Effector CD4-positive, alpha-beta T cell (primary cell): Measurements from ENCODE around the gene NCS1.
A peak's percentile ranks its signal among the peaks of the same experiment; 100 is the strongest.

Experiments used
- DNase-seq: peaks from one replicate; pipeline ENCODE4 v3.0.0-alpha.2; 2020
- total RNA-seq: gene quantifications from one replicate; lab custom pipeline; 2026; lab: John Stamatoyannopoulos, UW

The NCS1 gene
- 0.56 reads per million for total RNA-seq

DNA sequence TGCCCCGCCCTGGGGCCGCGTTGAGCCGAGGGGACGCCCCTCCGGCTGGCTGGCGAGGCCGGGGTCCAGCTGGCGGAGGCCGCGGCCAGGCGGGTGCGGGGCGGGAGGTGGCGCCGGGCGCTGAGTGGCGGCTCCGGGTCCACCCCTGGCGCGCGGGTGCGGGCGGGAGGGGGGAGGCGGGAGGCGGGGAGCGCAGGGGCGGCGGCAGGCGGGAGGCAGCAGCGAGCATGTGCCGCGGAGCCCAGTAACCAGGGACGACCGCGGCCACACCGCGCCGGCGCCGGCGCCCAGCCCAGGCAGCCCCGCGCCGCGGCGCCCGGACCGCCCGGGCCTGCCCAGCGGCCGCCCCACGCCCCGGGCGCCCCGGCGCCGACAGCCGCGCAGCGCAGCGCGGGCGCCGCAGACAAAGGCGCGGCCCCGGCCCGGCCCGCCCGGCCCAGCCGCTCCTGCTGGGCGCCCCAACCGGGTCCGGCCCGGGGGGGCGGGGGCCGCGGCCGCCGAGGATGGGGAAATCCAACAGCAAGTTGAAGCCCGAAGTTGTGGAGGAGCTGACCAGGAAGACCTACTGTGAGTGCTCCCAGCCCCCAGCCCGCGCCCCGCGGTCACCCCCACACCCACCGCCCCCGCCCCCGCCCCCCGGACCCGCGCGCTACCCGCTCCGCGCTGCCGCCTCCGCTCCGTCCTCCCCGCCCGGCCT, at the start of gene NCS1:
TSS of gene NCS1 (plus strand) at position 244 of the 697 bp plus-strand sequence. CDS start at position 504, 260 bp downstream.
- no peak for DNase-seq

DNA sequence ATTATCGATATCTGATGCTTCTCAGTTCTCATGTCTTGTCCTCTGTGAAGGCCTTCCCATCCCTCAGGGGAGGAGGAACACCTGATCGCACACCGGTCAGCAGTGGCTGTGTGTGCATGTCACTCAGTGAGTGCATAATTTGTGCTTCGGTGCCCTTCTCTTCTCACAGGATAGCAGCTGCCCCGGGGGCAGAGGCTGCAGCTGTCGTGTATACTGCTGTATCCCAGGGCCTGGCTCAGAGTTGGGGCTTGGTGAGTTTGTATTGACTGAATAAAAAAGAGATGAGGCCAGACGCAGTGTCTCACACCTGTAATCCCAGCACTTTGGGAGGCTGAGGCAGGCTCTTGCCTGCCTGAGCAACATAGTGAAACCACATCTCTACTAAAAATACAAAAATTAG, 49.7 kb upstream of the NCS1 start:
- no peak for DNase-seq

DNA sequence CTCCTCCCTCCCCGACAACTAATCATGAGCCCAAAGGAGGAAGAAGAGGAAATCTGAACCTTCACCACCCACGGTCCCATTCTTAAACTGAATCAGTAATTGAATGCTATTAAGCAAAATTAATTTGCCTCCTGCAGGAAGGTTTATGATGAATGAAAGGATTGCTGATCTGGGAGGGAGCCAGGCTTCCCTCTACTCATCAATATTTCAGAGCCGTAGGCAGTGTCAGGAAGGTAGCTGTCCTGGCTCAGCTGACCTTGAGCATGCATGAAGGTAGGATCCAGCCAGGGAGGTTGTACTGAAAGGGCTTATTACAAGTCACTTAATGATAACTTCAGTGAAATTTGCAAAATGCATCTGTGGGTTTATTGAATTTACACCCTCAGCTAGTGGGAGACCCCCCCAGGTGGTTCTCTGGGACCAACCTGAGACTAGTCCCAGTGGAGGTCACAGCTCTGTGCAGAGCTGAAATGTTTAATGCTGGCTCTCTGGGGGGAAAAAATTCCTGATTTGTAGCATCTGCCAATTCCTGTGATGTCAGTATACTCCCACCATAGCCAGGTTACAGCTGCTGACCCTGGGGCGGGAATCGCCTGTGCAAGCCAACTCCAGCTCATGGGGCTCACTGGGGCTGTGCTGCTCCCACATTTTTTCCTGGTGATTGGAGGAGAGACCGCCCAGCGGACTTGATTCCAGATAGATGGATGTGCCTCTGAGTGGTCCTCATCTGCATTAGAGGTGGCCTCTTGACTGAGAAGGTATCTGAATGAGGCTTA, 47.9 kb upstream of the NCS1 start:
- no peak for DNase-seq

DNA sequence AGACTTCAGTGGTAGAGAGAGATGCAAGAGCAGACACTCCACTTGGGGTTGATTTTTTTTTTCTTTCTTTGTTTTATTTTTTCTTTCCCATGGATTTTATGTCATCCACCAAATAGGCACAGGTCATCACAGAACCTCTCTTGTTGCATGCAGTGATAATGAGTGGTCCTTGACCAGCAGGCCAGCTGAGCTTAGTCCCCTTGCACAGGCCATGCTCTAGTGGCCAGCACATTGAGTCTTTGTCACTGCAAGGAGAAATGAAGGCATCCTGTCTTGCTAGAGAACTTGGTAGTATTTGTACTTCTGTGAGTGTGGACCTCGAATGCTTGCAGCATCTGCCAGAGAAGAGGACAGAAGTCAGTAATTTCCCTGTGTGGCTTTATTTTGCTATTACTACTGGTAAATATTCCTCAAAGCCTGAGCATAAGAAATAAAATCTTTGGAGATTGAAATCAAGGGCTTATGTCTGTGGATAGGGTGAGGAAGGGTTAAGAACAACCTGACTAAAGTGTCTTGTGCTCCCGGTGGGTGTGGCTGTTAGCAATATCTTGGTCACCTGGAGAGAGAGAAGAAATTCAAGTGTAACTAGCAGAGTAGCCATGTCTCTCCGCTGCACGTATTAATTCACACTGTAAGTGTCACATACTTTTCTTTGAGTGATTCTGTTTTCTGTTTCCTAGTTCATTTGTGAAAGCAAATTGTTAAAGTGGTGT, 45.3 kb upstream of the NCS1 start:
- no peak for DNase-seq

DNA sequence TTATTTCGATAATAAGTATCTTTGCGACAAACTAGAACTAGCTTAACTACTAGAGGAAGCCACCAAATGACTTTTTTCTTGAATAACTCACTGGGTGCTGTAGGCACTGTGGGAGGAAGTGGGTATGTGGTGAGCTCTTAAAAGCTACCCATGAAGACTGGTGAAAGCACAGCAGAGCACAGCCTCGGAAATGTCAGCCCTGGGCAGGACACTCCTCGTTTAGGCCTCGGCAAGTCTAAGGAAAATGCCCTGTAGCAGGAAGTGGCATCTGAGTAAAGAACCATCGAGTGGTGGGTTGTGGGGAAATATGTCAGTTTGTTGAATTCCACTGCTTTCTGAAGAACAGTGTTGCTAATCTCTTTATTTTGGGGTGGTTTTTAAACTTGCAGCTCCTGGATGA, 44.0 kb upstream of the NCS1 start:
- DNase-seq = peak; percentile 68

DNA sequence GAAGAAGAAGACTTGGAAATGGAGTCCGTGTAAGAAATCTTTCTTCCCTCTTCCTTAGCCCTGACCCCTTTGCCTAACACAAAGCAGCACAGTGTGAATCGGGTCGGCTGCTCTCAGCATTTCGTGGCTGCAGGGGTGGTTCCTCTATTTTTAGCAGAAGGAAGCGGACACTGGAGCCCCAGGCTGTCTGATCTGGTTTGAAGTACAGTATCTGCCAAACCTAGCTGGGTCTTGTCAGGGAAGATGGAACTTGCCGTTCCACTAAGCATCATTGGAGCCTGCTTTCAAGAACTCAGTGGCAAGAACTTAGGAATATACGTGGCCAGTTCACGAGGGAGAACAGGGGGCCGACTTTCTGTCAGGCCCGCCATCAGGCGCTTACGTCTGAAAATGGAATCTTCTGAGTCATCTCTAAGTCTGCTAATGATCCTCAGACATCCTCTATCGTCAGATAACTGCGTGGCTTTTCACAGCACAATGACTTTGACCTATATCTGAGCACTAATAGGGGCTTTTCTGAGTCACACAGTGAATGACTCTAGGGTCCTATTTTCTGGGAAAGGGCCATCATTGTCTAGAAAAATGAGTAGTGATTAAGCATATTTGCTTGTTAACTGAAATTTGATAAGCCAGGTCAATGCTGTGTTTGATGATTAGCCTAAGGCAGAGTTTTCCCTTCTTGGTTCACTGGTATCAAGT, 43.3 kb upstream of the NCS1 start:
- peak; percentile 57 for DNase-seq

DNA sequence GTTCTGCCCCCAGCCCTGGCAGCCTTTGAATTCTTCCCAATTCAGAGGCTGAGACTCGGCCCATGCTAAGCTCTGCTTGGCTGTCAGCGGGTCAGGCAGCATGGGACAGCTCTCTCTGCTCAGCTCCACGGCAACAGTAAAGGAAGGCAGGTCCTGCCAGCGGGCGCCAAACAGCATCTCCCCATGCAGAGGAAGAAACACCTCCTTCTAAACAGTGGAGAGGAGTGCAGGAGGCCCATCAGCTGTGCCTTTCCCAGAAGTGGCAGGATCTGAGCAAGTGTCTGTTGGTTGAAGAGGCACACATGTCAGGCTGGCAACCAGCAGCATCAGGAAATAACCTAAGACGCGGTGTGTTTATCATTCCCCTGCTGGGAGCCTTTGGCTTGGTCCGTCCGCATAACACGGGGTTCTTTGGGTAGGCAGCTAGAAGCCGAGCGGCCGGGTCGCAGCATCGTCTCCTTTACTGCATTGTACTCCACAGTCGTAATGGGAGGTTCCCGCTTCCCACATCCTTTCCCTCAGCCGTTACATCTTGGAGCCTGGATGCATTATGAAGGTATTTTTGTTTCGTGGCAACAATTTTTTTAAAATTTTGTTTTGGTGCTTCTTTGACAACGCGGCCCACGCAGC, 42.7 kb upstream of the NCS1 start:
- no peak for DNase-seq

DNA sequence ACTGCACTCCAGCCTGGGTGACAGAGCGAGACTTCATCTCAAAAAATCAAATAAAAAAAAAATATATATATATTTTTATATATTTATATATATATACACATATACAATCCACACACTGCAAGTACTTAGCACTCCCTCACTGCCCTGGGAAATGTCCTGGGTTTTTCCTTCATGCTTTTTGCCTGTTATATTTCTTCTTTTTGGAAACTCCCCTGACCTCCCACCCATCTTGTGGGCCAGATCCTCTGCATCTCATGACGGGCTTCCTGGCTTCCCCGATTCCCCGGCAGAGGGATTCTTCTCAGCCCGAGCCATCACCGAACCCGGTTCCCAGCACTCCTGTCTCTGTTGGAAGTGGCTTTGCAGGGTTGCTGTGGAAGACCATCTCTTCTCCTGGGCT, 39.5 kb upstream of the NCS1 start:
- DNase-seq = no peak

DNA sequence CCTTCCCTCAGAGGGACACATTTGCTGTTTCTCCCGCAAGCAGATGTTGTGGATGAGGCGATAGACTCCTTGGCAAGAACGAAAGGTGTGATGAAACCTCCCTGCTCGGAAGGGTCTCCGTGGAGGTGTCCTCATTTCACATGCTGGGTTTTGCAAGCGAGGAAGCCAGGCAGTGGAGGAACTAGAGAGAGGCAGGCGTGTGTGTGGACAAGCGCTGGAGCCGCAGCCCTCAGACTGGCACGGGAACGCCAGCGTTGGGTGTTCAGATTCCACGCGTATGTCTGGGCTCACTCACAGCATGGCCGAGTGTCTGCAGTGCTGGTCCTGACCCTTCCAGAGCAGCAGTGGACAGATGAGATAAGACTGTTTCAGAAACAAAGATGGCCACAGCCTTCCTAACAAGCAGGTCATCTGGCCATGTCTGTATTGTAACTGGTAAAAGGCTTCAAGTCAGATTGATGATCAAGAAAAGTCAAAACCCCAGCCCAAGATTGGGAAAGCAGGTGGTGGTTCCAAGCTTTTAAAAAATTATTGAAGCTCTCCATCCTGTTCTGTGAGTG, 35.0 kb upstream of the NCS1 start:
- DNase-seq = no peak

DNA sequence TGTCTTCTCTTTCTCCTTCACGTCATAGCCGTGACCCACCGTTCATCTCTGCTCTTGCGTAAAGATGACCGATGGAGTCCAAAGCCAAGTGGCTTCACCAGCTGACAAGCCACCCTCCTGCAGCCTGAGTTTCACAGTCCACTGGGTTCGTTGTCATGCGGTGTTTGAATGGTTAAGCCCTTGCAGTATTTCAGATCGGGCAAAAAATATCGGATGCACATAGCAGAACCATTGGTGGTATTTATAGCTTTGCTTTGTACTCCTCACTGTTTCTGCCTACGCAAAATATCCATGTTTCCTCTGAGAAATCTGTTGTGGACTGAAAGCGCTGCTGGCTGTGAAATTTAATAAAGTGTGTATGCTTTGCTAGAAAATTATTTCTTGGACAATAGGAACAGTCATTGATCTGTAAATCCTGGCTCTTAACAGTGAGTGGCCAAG, 34.5 kb upstream of the NCS1 start:
- no peak for DNase-seq

DNA sequence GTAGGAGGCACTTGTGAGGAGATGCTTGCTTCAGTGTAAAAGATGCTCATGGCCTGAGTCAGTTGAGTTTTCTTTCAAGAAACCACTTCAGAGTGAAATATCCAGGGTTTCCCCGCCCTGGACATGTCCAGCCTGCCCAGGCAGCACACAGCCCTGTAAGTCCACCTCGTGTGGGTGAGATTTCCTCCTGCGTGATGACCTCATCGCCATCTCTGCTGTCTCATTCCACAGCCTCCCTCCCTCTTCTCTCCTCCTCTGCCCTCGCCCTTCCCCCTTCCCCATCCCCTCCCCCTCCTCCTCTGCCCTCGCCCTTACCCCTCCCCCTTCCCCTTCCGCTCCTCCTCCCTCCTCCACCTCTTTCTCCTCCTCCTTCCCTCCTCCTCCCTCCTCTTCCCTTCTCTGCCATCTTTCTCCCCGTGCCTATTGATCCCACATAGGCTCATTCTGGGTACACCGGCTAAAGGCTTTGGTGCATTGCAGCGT, 34.0 kb upstream of the NCS1 start:
- DNase-seq = no peak

DNA sequence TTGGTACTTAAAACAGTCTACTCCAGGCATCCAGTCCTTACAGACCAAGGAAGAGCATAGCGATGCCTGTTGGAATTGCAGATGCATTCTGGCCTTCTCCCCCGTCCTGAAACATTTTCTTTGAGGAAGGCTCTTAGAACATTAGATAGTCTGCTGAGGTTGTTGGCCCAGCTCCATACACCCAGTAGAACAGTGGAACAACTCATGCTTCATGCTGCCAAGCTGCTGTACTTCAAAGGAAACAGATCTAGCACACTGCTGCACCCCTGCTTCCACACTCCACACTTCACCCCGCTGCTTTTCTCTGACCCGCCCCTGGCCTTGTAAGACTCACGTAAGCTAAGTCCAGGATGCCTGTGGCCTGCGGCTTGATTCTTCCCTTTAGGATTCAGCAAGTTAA, 33.4 kb upstream of the NCS1 start:
- no peak for DNase-seq

DNA sequence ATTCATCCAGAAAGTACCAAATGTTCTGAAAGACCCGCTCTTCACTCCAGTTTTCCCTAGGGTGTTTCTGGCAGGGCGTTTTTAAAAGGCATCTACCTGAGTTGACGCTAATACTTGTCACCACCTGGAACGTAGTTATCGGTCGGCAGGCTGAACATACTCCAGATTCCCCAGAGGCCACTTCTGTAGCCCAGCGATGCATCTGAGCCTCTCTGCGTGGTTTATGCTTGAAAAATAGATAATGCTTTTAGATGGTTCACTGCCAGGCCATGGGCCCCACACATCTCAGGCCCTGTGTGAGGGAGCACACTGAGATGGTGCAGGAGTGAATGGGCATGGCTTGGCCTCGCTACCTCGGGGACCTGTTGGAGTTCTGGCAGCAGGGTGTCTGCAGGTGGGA, 33.0 kb upstream of the NCS1 start:
- no peak for DNase-seq

DNA sequence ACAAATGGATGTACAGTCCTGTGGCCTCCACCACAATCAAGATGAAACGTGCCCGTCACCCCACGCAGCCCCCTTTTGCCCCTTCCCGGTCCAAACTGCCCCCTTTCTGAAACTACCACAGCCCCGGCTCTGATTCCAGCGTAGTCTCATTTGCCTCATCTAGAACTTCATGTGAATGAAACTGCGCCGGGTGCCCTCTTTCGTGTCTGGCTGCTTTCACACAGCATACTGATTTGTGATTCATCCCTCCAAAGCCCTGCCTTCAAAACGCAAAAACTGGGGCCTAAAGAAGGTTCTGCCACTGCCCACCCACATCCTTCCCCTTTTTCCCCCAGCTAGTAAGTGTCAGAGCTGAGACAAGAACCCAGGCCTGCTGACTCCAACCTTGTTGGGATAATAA, 31.5 kb upstream of the NCS1 start:
- DNase-seq = no peak

DNA sequence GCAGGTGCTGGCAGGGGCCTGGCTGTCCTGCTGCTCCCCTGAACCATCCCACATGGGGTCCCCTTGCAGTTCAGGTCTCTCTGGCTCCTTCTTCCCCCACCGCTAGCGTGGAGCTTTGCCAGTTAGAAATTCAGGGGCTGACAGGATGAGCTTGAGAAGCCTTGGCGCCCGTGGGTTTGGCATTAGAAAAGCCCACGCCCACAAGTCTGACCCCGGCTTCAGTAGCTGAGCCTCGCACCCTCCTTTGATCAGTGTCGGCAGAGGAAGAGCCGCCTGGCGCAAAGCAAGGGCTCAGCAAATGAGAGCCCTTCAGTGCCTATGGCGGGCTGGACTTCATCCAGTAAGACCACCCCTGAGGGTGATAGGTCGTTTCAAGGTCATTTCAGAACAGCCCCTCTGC, 30.1 kb upstream of the NCS1 start:
- no peak for DNase-seq

DNA sequence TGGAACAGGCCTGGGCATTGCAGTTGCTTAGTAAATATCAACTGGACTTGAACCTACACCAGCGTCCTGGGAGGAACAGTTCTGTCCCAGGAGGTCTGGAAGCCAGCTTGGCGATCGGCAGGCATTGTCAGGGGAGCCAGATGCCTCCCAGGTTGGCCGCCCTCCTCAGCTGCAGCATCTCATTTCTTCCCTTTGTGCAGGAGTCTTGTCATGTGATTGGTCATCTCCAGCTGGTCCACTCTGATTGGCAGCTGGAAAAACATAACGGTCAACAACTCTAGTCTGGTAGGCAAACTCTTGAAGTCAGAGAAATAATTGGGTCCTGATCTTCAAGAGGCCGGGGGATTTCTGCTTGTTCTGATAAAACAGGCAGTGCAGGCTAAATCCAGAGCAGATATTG, 29.6 kb upstream of the NCS1 start:
- no peak for DNase-seq

DNA sequence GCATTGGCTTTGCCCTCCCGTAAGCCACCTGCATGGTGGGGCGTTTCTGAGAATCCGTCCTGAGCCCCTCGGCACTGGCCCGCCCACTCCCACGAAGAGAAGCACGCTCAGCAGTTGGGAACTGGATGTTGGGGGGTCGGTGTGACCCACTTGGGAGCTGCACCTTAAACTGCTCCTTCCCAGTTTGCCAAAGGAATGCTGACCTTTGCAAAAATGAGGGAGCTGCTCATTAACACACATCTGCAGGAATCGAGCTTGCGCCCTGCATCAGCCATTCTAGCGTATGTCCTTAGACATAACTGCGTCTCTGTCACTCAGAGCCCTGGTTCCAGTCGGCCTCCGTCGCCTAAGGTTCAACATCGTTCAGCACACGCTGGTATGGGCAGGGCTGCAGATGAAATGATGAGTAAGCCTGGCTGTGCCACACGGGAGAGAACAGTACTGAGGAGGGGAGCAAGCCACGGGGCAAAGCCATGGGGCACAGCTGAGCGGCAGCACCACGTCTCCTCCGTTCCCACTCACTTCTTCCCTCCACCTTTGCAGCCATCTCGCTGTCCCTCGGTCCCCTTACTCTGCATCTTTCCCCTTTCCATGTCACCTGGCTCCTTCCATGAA, 28.8 kb upstream of the NCS1 start:
- DNase-seq = no peak

DNA sequence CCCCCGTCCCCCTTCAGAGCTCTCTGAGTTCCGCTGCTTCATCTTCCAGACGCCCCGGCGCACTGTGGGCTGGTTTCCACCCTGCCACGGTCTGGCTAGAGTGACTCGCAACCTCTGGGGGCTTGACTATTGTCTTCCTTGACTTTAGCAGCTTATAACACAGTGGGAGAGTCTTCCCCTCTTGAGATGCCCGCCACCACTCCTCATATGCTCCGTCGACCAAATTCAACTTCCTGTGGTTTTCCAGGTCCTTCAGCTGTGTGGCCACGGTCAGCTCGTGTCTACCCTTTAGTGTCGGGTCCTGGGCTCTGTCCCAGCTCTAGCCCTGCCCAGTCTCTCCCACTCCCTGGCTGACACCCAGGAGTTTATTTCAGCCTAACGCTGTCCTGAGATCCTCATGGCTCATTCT, 28.2 kb upstream of the NCS1 start:
- DNase-seq = no peak

DNA sequence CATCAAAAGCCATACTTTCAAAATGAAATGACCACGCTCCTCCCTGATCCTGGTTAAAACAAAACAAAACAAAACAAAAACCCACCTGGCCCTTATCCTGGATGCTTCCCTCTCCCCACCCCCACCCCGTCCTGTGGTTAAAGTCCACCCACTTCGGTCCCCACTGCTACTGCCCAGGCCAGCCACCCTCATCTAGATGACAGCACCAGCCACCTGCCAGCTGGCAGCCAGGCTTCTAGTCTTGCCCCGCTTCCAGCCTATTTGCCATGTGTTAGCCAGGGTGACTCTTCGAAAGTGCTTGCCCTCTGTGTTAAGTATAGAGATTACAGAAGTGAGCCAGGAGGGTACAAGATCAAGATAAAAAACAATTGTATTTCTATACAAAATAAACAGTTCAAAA, 27.5 kb upstream of the NCS1 start:
- DNase-seq = no peak

DNA sequence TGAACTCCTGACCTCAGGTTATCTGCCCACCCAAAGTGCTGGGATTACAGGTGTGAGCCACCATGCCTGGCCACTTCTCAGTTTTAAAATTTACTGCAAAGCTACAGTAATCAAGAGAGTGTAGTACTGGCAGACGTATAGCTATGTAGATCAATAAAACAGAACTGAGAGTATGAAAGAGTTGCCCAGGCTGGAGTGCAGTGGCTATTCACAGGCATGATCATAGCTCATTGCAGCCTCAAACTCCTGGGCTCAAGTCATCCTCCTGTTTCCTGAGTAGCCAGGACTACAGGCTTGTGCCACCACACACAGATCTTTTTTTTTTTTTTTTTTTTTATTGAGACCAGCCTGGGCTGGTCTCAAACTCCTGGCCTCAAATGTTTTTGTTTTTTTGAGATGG, 26.5 kb upstream of the NCS1 start:
- DNase-seq = no peak

DNA sequence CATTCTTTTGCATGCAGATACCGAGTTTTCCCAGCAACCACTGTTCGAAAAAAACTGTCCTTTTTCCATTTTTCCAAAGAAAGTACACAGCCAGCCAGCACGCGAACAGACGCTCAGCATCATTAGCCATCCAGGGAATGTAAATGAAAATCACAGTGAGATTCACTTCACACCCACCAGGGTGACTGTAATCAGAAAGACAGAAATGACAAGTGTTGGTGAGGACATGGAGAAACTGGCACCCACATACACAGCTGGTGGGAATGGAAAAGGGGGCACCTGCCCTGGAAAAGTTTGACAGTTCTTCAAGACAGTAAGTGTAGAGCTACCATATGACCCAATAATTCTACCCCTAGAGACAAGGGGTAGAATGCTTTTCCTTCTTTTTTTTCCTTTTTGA, 25.0 kb upstream of the NCS1 start:
- DNase-seq = no peak

DNA sequence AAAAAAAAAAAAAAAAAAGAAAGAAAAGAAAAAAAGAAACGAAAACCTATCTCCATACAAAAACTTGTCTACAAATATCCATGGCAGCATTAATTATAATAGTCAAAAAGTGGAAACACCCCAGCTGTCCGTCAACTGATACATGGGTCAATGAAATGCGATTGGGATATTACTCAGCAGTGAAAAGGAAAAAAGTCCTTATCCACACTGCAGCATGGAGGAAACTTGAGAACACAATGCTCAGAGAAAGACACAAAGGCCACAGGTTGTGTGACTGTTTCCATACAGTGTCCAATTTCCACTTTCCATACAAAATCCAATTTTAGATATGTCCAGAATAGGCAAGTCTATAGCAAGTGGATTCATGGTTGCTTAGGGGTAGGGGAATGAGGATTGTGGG, 24.3 kb upstream of the NCS1 start:
- DNase-seq = no peak
